GM18909 (cell line): ENCODE results near the gene SH3GL1.
A peak's percentile ranks its signal among the peaks of the same experiment; 100 is the strongest.

Source experiments
- ATAC-seq: cut with Tn5 transposase; IDR thresholded peaks from one replicate; pipeline ENCODE4 v1.9.1; 2021; ENCODE audit warnings: mild to moderate bottlenecking; ENCODE audit not compliant: unreplicated experiment, poor library complexity

SH3GL1 gene

DNA sequence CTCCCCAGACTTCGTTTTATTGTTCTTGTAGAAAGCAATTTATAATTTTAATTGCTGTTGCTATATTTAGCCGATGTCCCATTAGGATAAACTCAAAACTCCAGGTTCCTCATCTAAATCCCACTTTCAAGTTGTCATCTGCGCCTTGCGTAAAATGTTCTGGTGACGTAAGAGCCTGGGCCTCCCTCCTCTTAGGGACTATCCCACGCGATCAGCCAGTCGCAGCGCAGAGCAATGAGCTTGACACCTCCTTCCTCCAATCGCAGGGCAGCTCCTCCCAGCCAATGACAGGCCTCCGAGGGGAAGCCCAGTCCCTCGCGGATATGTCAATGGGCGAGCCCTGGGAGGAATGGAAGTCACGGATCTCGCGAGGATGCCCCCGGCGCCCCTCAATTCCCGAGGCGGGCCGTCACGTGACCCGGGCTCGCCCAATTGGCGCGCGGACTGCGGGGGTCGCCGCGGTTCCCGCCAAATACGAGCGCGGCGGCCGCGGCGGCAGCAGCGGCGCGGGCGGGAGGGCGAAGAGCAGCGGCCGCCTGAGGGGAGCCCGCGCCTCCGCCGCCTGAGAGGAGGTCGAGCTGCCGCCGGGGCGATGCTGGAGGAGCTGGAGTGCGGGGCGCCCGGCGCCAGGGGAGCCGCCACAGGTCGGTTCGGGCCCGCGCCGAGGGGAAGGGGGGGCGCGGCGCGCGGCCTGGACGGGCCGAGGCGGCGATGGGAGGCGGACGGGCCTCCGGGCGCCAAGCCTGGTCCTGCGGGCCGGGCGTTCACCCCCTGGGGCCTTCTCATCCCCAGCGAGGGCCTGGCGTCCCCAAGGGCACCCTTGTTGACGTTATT lies 2.0 kb upstream of the SH3GL1 start, which contains the start of gene CHAF1A:
Gene CHAF1A (plus strand): TSS at position 470 of the 834 bp plus-strand sequence. CDS start 123 bp downstream, at position 593.
- ATAC-seq, result peak; percentile 81

DNA sequence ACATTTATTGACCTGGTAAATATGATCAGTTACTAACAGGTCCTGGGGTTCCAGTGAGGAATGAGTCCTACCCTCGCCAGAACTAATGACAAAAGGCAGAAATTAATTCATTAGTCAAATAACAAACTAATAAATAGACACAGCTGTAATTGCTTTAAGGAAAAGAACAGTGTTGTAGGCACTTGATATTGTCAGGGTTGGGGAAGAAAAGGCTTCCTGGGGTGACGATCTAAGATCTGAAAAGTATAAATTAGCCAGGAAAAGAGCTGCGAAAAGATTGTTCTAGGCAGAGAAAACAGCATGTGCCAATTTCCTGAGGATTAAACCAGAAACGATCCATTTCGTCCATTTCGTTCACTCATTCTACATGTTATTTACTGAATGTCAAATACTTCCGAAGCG lies 1.4 kb upstream of the SH3GL1 start:
- no peak for ATAC-seq

- peak; percentile 7 for ATAC-seq
Measured at GRCh38 chr19:4399812-4400134, 574 bp downstream of the SH3GL1 start.

- no peak for ATAC-seq
Measured at GRCh38 chr19:4396949-4397783, 3.2 kb downstream of the SH3GL1 start.

DNA sequence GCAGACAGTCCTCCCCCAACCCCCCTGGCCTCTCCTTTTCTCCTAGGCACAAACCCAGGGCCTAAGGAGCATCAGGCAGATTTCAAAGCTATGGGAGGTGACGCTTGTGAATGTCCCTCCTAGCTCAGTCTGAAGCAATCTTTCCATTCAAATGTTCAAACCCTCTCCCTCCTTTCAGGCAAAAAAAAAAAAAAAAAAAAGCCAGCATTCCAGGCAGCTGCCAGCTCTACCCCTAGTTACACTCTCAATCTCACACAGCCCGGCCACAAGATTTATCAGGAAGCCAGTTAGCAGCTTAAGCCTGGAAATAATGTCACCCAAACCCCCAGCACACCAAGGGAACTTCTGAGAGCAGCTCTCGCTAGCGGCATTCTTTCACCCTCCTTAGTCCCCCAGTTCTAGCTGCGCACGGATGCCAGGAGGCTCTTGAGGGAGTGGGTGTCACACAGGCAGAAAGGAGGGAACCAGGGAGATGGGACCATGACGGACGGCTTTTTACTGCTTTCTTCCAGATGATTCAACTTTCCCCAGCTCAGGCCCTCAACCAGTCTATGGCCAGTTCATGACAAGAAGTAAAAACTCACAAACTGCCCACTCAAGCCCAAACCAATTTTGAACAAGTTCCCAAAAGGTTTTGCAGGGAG lies 6.3 kb downstream of the SH3GL1 start:
- ATAC-seq, result no peak

DNA sequence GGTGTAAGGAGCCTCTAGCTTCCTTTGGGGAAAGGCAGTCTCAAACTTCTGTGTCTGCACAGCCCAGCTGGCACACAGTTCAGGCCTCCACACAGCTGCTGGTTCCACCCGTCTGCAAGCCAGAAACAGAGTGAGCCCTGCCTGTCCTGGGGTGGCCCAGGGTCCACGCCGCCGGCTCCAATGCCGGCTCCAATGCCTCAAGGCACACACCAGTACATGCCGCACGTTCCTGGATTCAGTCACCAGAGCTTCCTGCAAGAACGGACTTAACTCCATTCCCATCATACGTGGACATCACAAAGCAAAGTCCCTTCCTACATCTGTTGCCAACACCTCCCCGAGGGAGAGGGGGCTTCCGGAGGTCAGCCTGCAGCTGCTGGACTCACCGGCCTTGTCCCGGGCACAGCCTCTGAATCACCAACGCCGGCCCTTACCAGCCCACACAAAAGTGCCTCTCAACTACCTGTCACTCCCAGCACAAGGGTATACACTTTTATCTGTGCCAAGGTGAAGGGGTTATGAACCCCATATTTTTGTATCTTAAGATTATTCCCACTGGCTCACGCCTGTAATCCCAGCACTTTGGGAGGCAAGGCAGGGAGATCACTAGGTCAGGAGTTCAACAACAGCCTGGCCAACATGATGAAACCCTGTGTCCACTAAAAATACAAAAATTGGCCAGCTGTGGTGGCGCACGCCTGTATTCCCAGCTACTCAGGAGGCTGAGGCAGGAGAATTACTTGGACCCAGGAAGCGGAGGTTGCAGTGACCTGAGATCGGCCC lies 8.5 kb downstream of the SH3GL1 start:
- ATAC-seq, result no peak

GRCh38 chr19:4391306-4391693 lies 9.0 kb downstream of the SH3GL1 start:
- ATAC-seq, result no peak

GRCh38 chr19:4390567-4391305 lies 9.6 kb downstream of the SH3GL1 start:
- no peak for ATAC-seq

- no peak for ATAC-seq
Measured at GRCh38 chr19:4390017-4390566, 10.3 kb downstream of the SH3GL1 start.

DNA sequence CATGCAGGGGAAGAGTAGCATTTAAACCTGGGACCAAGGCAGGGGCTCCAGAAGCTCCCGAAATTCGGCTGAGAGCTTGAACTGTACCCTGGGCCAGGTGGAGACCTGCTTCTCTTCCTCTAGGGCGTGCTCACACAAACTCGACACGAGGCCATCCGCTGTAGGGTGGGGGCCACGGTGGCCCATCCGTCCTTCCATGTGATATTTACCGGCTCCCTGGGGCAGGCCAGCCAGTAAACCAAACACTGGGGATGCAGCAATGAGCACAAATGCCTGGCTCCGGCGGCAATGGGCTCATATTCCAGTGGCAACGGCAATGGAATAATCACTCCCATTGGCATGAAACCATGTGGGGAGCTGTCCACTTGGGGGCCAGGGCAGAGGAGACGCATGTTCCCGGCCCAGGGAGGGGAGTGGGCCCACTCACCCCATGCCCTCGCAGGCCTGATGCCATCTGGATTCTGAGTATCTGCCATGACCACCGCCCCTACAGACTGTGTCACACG lies 10.8 kb downstream of the SH3GL1 start:
- no peak for ATAC-seq

- no peak for ATAC-seq
Measured at GRCh38 chr19:4389064-4389375, 11.3 kb downstream of the SH3GL1 start.

- ATAC-seq, result no peak
Measured at GRCh38 chr19:4388337-4389063, 11.8 kb downstream of the SH3GL1 start.

- ATAC-seq, result no peak
Measured at GRCh38 chr19:4386041-4386782, 14.1 kb downstream of the SH3GL1 start.

GRCh38 chr19:4385291-4386040 lies 14.9 kb downstream of the SH3GL1 start:
- no peak for ATAC-seq

DNA sequence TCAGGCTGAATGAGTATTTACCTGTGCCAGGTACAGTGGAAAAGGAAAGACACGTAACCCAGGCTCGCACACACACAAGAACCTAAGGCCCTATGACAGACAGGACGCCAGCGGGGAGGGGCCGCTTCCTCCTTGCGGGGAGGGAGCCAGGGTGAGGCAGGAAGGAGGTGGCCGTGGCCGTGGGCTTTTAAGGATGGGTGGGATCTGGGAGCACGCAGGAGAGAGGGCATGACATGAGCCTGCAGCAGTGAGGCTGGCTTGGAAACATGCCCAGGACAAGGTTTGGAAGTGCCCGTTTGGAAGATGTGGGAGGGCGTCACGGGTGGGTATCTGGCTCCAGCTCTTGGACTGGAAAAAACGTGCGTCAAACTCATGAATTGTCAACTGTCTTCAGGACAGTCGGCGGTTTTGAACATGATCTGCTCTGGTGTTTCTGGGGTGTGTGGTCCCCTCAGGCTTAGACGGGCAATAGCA lies 20.1 kb downstream of the SH3GL1 start:
- ATAC-seq, result peak; percentile 41

DNA sequence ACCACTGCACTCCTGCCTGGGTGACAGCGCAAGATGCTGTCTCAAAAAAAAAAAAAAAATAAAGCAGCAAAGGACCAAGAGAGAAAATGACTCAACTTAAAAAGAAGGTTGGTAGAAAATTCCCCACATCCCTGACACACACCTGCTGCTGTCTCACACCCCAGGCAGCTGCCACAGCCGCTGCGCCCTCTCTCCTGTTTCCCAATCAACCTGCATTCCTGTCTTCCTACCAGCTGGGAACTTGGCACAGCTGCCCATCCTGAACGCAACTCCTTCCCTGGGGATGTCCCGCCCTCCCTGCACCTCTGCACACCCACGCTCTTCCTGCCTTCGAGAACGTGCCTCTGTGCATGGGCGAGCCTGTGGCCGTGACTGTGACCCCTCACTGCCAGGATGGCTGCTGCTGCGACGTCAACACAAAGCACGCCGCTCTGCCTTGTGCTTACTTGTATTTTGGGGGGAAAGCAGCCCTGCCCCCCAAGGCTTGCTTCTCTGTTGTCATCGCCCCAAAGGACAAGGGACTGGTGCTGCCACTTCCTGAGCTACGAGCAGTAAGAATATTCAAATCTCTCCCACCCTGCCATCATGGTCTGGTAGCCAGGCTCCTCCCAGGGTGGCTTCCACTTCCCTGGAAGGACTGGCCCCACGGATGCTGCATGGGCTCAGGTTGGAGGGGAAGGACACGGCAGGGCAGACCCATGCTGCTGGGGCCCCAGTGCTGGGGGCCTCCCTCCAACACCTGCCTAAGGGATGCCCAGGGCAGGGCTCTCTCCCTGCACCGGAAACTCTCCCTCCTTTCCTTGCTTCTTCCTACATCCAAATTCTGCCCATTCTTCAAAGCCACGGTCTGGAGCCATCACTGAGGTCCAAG lies 20.7 kb downstream of the SH3GL1 start:
- no peak for ATAC-seq
